Measurements from ENCODE around the gene GNAT2. TPM values are rescaled to one million over a fixed set of nuclear protein-coding genes. Genes with fewer than 3 reads are reported as not detected.

Gene GNAT2
- total RNA-seq, 1 donor = 0.43 TPM

GRCh38 chr1:109632671-109633346 is 13.4 kb upstream of the GNAT2 start:
- no peak for TF ChIP-seq CTCF (IDR thresholded peaks at IDR 0.05; ENCODE audit: insufficient read depth, low read depth, low read length)
- DNase-seq (ENCODE audit: low read depth) = no peak

GRCh38 chr1:109631513-109632505 is 12.4 kb upstream of the GNAT2 start:
- no peak for TF ChIP-seq CTCF (IDR thresholded peaks at IDR 0.05; ENCODE audit: insufficient read depth, low read depth, low read length)
- no peak overlapping the region for H3K4me3 ChIP-seq (ENCODE audit: low read depth, low read length)
- no peak for DNase-seq (ENCODE audit: low read depth)

More at GRCh38 chr1:109632671-109633346, 13.4 kb upstream of the GNAT2 start:
- no peak overlapping the region for H3K4me3 ChIP-seq (ENCODE audit: low read depth, low read length)

GRCh38 chr1:109630898-109631512 is 11.6 kb upstream of the GNAT2 start:
- no peak for DNase-seq (ENCODE audit: low read depth)
- H3K4me3 ChIP-seq (ENCODE audit: low read depth, low read length) = no peak overlapping the region
- no peak for TF ChIP-seq CTCF (IDR thresholded peaks at IDR 0.05; ENCODE audit: insufficient read depth, low read depth, low read length)

- TF ChIP-seq CTCF (IDR thresholded peaks at IDR 0.05; ENCODE audit: insufficient read depth, low read depth, low read length) = no peak
- no peak for DNase-seq (ENCODE audit: low read depth)
Measured at GRCh38 chr1:109630081-109630897, 10.9 kb upstream of the GNAT2 start.

GRCh38 chr1:109629372-109630030 is 10.1 kb upstream of the GNAT2 start:
- H3K4me3 ChIP-seq (ENCODE audit: low read depth, low read length) = no peak overlapping the region
- DNase-seq (ENCODE audit: low read depth) = no peak
- no peak for TF ChIP-seq CTCF (IDR thresholded peaks at IDR 0.05; ENCODE audit: insufficient read depth, low read depth, low read length)

More at GRCh38 chr1:109630081-109630897, 10.9 kb upstream of the GNAT2 start:
- H3K4me3 ChIP-seq (ENCODE audit: low read depth, low read length) = no peak overlapping the region

All from fibroblast of villous mesenchyme (primary cell).